CMK (cell line): ENCODE data around the gene MAPKAP1.

ENCODE experiments used
- DNase-seq: peaks from one replicate; pipeline ENCODE4 v3.0.0-alpha.2; 2010; ENCODE audit warnings: low read depth

MAPKAP1 gene

DNA sequence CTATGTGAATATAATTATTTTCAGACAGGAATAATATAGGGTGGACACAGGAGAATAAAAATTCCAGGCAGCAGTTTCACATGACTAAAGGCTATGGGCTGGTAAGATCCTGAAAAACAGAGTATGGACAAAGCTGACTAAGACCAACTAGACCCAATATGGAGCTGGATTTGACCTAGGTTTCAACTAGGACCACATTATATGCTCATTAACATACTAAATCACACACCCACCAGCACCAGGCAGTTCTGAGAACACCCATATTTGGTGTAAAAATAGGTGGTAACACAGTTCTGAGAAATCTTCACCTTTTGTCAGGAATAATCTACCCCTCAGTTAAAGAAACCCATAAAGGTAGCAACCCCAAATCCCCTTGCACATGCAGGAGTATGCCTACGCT, 64.7 kb downstream of the MAPKAP1 start:
- no peak for DNase-seq

DNA sequence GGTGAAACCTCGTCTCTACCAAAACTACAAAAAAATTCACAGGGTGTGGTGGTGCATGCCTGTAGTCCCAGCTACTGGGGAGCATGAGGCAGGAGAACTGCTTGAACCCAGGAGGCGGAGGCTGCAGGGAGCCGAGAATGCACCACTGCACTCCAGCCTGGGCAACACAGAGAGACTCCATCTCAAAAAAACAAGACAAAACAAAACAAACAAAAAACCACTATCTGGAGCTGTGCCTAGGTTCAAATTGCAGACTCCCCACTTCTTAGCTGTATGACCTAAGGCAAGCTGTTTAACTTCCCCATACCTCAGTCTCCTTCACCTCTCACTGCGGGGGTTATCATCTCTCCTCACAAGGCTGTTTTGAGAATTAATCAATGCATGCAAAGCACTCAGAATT, 68.0 kb downstream of the MAPKAP1 start:
- DNase-seq: no peak

DNA sequence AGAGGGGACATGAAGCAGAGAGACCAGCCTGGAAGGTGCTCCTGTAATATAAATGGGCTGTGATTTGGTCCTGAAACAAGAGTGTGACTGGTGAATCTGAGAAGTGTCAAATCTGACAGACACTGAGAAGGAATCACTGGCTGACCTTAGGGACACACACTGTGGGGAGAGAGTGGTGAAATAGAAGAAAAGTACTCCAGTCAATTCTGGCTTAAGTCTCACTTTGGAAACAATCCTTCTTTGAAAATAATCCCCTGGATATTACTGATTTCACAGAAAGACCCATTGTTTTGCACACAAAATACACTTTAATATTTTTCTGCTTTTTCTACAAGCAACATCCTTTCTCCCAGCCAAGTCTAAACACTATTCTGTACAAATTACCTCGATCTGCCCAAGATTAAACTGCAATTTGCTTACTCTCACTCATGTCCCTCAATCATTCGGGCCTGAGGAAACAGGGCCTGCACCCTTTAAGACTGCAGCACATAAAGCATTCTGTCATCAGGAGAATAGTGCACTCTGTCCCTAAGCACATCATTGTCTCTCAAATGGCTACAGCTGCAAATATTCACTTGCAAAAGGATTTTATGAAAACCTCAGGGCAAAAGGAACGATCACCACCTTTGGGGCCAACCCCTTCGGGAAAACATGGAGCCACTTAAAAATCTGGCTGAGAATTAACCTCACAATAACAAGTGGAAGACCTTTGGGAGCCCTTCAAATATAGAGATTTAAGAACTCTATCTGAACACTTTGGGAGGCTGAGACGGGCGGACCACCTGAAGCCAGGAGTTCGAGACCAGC, 68.6 kb downstream of the MAPKAP1 start:
- DNase-seq: no peak

DNA sequence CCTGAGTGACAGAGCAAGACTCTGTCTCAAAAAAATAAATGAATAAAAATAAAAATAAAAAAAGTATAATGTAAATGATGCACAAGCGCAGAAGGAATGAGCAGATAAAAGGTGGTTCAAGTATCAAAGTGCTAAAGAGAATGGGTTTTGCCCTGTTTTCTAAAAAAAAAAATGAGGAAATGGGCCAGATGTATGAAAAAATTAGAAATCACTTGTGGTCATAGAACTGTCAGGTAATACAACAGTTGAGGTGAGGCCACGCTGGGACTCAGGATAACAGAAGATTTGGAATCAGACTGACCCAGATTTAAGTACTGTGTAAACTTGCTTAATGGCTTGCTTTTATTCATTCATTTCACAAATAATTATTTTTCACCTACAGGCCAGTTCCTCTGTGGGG, 69.8 kb downstream of the MAPKAP1 start:
- no peak for DNase-seq

DNA sequence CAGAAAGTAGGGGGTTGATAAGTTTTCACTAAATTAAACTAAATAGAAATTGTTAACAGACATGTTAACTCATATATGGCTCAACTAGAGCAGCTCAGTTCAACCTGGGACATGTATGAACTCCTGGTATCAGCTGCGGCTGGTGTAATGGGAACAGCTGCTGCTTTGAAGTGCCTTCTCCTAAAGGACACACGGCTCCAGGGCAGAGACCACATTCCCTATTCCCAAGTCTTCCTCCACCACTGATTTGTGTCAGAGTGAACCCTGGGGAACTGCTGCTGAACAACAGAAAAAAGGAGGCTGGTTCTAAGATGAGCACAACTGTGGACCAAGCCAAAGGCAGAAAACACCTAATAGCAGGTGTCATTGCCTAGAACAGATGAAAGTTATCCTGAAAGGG, 71.1 kb downstream of the MAPKAP1 start:
- DNase-seq: no peak

DNA sequence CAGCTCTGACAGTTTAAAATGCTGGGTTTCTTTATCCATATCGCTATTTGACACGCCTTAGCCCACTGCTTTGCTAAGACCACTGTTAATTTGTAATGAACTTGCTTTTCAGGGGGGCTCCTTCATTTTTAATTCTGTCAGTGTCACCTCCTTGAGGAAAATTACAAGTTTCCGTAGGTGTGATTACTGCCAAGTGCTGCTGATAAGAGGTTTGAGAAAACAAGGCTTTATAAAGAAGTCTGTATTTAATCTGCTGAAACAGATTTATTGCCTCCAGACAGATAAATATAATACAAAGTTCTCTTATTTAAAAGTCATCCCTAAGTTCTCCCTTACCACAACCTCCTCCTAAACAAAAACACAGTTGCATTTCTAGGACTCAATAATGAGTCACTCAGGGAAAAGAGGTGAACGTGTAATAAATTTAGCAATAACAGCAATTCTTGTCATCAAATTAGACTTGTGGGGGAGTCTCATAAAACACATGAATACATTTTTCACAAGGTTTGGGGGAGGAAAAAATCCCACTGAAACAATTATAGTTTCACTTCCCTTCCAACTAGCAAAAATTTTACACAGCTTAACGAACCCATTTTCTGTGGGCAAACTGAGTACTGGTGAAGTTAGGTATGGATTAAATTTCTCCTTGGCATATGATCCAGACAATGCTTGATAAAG, 72.8 kb downstream of the MAPKAP1 start:
- no peak for DNase-seq

DNA sequence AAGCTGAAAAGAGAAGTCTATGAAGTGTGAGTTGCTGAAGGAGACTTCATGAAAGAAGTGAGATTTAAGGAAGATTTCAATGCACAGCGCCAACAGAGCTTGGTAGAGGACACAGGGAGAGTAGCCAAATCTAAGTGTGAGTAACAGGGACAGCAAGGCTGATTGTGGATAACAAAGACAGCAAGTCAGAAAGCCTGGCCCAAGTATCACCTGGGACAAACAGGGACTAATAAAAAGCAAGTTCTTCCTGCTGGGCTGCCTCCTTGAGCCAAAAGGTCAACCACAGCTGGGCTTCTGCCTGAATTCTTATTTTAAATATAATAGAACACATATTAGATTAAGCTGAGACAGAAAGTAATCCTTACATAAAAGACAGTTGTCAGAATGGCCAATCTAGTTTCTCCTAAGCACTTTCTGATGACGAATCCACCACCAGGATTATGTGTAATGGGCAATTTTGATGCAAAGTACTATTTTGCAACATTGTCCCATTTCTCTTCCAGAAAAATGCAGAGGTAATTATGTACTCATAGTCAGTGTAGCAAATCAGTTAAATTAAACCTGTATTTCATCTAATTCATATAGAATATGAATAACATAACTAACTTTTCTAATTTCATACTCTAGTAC, 73.8 kb downstream of the MAPKAP1 start:
- no peak for DNase-seq

DNA sequence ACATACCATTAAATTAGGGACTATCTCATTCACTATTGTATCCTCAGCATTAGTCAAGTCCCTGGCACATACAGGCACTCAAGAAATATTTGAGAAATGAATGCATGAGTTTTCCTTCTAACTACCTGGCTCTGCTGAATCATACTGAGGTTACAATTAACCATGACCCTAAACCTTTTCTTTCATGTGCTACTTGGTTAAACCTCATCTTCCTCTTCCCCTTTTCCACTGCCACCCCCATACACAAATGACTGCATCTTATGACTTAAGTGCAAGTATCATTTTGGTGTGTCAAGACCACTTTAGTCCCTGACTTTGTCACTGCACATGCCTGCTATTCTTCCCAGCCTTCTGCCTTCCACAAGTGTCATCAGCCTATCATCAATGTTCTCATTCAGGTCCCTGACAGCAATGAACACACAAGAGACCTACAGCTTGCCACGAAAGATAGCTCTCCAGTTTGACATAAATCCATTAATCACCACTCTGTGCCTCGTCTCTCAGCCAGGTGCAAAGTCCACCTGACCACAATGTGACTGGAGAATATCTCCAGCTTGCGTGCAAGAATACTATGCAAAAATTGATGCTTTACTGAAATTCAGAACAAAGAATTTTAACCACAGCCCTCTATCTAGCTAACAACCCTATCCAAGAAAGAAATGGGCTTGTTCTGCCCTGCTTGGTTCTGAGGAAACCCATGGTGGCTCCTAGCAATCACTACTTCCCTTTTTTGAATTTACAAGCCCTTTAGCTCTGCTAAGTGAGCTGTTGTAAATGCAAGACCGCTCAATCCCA, 74.5 kb downstream of the MAPKAP1 start:
- no peak for DNase-seq

DNA sequence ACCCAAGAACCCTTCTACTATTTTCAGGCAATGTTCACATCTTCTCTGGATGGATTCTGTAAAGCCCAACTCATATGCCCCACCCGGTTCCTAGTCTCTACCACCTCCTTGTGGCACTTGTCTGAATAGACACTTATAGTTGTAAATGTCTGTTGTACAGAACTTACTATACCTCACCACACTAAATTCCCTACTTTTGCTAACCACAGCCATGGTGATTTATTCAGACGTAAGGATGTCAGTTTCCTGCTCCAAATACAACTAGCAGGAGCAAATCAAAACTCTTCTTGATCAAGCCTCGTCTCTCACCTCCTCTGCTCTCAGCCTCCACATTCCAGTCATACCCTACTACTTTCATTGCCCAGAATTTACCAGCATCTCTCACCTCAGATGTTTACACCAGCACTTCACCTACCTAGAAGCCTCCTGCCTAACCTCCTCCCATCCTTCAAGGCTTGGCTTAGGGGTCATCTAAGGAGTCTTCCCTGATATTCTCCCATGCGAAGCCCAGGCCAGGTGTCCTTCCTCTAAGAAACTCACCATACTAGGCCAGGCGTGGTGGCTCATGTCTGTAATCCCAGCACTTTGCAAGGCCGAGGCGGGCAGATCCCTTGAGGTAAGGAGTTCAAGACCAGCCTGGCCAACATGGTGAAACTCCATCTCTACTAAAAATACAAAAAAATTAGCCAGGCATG, 75.5 kb downstream of the MAPKAP1 start:
- no peak for DNase-seq

DNA sequence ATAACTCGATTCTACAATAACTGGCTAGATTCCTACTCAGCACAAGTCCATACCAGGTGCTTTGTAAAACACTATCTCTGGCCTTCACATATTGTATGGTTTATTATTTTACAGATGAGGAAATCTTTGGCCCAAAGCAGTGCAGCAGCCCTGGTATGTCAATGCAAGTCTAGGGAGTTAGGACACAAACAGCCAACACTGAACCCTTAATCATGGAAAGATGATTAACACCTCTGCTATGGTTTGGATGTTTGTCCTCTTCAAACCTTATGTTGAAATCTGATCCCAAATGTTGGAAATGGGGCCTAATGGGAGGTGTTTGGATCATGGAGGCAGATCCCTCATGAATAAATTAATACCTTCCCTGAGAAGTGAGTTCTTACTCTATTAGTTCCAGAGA, 76.6 kb downstream of the MAPKAP1 start:
- DNase-seq: no peak

DNA sequence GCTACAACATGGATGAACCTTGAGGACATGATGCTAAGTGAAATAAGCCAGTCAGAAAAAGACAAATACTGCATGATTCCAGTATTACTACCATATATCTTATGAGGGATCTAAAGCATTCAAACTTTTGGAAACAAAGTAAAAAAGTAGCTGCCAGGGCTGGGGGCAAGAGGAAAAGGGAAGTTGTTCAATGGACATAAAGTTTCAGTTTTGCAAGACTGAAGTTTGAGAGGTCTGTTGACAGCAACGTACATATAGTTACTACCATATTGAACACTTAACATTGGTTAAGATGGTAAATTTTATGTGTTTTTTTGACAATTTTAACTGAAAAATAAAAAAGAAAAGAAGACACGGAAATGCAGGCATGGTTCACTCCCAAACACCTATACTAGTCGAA, 77.6 kb downstream of the MAPKAP1 start:
- DNase-seq: no peak

DNA sequence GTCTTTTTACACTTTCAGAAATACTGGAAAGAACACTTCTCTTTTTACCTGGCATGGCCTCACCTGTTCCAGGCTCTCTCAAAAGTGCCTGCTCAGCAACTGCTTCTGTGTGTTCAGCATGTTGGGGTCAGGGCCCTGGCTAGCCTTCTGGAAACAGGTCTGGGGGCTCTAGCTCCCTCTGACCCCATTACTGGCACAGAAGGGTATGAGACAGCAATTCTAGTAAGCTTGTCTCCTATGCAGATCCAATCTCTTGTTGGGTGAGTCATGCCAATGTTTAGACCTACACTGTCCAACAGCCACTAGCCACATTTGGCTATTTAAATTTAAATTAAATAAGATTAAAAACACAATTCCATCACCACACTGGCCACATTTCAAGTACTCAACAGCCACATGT, 80.8 kb downstream of the MAPKAP1 start:
- DNase-seq: no peak

DNA sequence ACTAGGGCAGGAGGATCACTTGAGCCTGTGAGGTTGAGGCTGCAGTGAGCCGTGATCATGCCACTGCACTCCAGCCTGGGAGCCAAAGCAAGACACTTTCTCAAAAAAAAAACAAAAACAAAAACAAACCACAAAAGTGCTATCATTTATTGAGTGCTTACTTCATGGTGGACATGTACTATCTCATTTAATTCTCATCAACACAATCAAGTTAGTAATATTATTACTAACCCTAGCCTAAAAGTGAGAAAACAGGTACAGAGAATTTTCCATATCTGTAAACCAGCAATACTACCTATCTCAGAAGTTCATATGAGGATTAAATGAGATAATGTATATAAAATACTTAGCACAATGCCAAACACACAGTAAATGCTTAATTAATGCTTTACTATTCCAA, 85.8 kb downstream of the MAPKAP1 start:
- DNase-seq: no peak

DNA sequence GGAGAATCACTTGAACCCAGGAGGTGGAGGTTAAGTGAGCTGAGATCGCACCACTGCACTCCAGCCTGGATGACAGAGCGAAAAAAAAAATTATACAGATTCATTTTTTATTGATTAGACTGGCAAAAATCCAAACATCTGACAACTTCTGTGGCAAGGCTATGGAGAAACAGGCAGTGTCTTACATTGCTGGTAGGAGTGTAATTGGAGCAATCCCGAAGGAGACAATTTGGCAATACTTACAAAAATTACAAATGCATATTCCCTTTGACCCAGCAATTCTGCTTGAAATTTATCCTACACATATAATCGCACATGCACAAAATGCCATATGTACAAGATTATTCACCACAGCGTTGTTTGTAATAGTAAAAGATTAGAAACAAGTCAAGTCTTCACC, 86.8 kb downstream of the MAPKAP1 start:
- DNase-seq: no peak

DNA sequence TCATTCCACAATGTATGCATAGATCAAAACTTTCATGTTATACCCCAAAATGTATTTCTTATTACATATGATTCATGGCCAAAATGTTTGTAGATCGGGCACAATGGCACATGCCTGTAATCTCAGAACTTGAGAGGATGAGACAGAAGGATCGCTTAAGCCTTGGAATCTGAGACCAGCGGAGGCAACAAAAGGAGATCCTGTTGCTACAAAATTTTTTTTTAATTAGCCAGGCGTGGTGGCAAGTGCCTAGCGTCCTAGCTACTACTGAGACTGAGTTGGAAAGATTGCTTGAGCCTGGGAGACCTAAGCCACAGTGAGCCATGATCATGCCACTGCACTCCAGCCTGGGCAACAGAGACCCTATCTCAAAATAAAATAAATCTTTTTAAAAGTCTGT, 89.9 kb downstream of the MAPKAP1 start:
- DNase-seq: no peak

DNA sequence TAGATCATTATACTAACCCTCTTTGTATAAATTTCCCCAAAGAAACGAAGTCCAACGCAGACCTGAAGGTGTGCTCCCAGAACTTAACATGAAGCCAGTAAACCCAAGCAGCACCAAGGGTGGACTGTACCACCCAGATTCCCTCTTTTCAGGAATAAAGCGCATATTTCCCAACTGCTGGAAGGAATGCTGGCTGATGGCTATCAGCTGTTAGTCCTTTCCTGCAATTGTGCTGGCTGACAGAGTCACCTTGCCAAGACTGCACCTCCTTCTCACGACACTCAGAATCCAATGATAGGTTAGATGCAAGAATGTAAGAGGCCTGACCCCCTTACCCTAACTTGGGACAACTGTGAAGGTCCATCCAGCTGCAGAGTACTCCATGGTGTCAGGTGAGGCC, 93.9 kb downstream of the MAPKAP1 start:
- DNase-seq: no peak

DNA sequence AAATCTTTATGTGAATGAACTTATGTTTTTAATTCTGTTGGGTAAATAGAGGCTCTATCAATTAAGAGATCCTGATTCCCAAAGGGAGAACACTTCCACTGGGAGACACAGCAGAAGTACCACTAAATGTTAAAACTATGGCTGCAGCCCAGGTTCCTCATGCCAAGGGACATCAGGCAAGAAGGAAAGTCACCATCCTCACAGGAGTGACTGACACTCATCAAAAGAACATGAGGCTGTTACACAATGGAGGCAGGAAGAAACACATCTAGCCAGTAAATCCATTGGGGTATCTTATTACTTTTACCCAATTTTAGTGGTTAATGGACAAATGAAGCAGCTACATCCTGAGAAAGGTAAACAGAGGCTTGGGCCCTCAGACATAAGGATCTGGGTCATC, 94.4 kb downstream of the MAPKAP1 start:
- no peak for DNase-seq

DNA sequence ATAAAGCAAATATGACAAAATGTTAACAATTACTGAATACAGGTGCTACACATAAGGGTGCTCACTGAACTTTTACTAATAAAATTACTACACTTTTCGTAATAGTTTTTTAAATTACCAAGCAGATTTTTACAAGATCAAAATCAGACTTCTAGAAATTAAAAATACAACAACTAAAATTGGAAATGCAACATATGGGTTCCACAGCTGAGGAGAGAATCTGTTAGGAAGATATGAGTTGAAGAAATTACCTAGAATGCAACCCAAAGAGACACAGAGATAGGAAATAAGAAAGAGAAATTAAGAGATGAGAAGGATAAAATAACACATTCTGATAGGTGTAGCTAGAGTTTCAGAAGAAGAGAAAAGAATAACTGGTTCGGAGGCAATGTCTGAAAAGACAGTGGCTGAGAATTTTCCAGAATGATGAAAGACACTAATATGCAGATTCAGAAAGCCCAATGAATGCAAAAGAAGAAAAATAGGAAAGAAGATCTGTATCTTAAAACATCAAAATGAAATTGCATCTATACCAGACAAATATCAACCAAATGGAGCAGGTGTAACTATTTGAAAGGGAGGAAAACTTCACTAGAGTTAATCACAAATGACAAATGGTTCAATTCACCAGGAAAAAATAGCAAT, 95.8 kb downstream of the MAPKAP1 start:
- no peak for DNase-seq

DNA sequence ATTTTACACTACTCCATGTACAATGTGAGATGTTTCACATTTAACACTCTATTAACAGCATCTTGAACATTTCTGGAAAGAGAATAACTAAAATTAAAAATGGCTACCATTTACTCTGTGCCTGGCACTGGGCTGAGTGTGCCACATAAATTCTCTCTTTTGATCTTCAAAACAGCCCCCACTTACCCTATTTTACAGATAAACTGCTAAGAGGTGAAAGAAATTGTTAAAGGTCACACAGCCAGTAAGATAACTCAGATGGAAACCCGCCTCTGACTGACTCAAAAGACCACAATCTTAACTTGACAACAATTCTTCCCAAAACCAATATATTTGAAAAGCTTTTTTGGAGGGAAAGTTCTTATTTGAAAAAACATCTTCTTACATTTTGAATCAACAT, 97.3 kb downstream of the MAPKAP1 start:
- DNase-seq: no peak

DNA sequence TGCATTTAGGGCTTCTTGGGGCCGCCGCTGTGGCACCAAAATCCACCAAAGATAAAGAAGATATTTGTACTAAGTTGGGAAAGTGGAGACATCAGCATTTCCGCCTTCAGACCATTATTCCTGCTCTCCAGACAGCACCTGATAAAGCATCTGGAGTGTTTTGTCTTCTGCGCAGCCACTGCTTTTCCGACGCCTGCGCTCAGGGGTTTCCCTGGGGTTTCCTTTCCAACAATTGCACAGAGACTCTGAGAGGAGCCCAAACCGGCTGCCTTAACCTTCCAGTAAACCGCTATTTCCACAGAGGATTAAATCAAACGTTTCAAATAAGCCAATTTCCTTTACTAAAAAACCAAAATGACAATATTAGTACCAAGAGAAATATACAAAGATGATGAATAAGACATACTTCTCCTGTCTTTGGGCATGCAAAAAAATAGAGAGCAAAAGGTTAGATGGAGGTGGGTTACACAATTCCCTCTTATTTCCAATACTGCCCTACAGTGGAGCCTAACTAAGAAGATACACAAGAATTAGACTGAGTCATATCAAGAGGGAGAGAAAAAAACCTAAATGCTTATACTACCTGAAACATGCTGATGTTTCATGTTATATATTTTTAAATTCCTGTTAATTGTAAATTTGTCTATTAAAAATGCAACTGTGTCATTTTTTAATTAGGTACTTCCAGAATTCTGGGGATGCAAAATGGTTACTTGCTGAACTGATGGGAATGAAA, 98.4 kb downstream of the MAPKAP1 start:
- DNase-seq: no peak

DNA sequence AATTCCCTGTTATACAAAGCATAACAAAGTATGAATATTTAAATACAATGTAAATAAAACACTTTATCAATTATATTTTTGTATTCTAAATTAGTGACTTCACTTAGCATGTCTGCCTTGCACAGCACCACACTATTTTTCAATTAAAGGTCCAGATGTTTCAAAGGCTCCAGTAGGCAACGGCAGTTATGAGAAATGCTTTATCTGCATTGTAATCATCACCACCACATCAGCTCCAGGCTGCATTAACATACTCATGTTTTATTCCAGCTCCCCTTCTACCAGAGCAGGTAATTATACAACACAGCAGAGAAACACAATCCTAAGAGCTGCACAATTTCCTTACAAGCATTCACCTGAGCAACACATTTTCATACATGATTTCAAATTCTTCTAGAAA, 102.8 kb downstream of the MAPKAP1 start:
- no peak for DNase-seq
